SK-N-SH (cell line): Measurements from ENCODE around the gene CYP46A1. TPM values are rescaled to one million over a fixed set of nuclear protein-coding genes. Genes with fewer than 3 reads are reported as not detected.

Source experiments
- CTCF ChIA-PET: fragments of 300-600, 350-600 bp; formaldehyde crosslinking; extraction: SDS; loops from one replicate; lab custom pipeline; 2021; lab: Yijun Ruan, JAX
- POLR2A ChIA-PET: fragments of 350-600 bp; sonication (Branson Sonifier 250); formaldehyde crosslinking; extraction: SDS; loops from one replicate; lab custom pipeline; 2020; ENCODE audit warnings: antibody characterized with exemption, inconsistent platforms; lab: Yijun Ruan, JAX
- DNase-seq: peaks from one replicate; pipeline ENCODE4 v3.0.0; 2012
- H2AFZ ChIP-seq: fragments of 200-600 bp; sonication (generic); 2 replicates; pipeline ENCODE4 v1.8.1; 2016; ENCODE audit warnings: antibody characterized with exemption, mild to moderate bottlenecking, low read depth
- H3F3A ChIP-seq: fragments of 200-600 bp; sonication (generic); replicated peaks from 2 replicates; pipeline ENCODE3; 2016; ENCODE audit warnings: antibody characterized with exemption, mild to moderate bottlenecking; ENCODE audit not compliant: insufficient read depth
- H3K27ac ChIP-seq, 2 experiments: fragments of 200-500 bp in 1 of 2; fragments of 200-600 bp in 1 of 2; sonication (Bioruptor generic) in 1 of 2; sonication (generic), shearing (Covaris generic) in 1 of 2; 2 replicates each; pipeline versions ENCODE4 v1.5.1 to v1.6.1; 2014 to 2016; ENCODE audit warnings: low read depth in 2 of 2, inconsistent platforms in 1 of 2, low read length in 1 of 2, mild to moderate bottlenecking in 1 of 2, mixed read lengths in 1 of 2
- H3K27me3 ChIP-seq: fragments of 200-600 bp; sonication (generic), shearing (Covaris generic); 2 replicates; pipeline ENCODE4 v1.6.1; 2016; ENCODE audit warnings: mixed run types; ENCODE audit not compliant: insufficient read depth
- H3K36me3 ChIP-seq, 2 experiments: fragments of 200-500 bp in 1 of 2; fragments of 200-600 bp in 1 of 2; sonication (Bioruptor generic) in 1 of 2; sonication (generic) in 1 of 2; replicated peaks in 1 of 2; 2 replicates each; pipeline versions ENCODE3 to v1.5.1; 2014 to 2016; ENCODE audit warnings: low read length in 1 of 2, mild to moderate bottlenecking in 1 of 2; ENCODE audit not compliant: insufficient read depth in 2 of 2, control insufficient read depth in 1 of 2
- H3K4me1 ChIP-seq, 2 experiments: fragments of 200-500 bp in 1 of 2; fragments of 200-600 bp in 1 of 2; sonication (Bioruptor generic) in 1 of 2; sonication (generic), shearing (Covaris generic) in 1 of 2; 2 replicates each; pipeline versions ENCODE4 v1.5.1 to v1.6.1; 2014 to 2016; ENCODE audit warnings: low read depth in 1 of 2, low read length in 1 of 2, mixed run types in 1 of 2; ENCODE audit not compliant: insufficient read depth in 2 of 2, control insufficient read depth in 1 of 2
- H3K4me2 ChIP-seq: fragments of 200-600 bp; sonication (generic), shearing (Covaris generic); 2 replicates; pipeline ENCODE4 v1.6.1; 2017; ENCODE audit warnings: mixed run types
- H3K4me3 ChIP-seq, 2 experiments: fragments of 200-500 bp in 1 of 2; fragments of 200-600 bp in 1 of 2; sonication (Bioruptor generic) in 1 of 2; sonication (generic), shearing (Covaris generic) in 1 of 2; 2 replicates each; pipeline versions ENCODE4 v1.5.1 to v1.8.1; 2014 to 2016; ENCODE audit warnings: low read depth in 2 of 2, inconsistent platforms in 1 of 2, low read length in 1 of 2, mild to moderate bottlenecking in 1 of 2, mixed read lengths in 1 of 2, moderate library complexity in 1 of 2
- H3K79me2 ChIP-seq: fragments of 200-600 bp; sonication (generic); 2 replicates; pipeline ENCODE4 v1.8.1; 2017; ENCODE audit warnings: mild to moderate bottlenecking; ENCODE audit not compliant: insufficient read depth
- H3K9ac ChIP-seq: fragments of 200-600 bp; sonication (generic); 2 replicates; pipeline ENCODE4 v1.6.1; 2017; ENCODE audit warnings: mixed run types
- H3K9me2 ChIP-seq: fragments of 200-600 bp; sonication (generic); 2 replicates; pipeline ENCODE4 v1.6.1; 2017; ENCODE audit warnings: mixed run types
- H3K9me3 ChIP-seq: fragments of 200-600 bp; sonication (generic); 2 replicates; pipeline ENCODE4 v1.6.1; 2017; ENCODE audit warnings: mixed run types, mild to moderate bottlenecking, moderate library complexity
- H4K20me1 ChIP-seq: fragments of 200-600 bp; sonication (generic); 2 replicates; pipeline ENCODE4 v1.6.1; 2017; ENCODE audit warnings: mild to moderate bottlenecking, mixed run types; ENCODE audit not compliant: insufficient read depth
- CHD2 ChIP-seq: fragments of 150-350 bp; IDR thresholded peaks from 2 replicates; pipeline ENCODE4 v1.6.1; 2018; ENCODE audit warnings: low read length; ENCODE audit not compliant: partially characterized antibody
- ELF1 ChIP-seq: IDR thresholded peaks from 2 replicates; pipeline ENCODE4 v1.4.0; 2012
- EP300 ChIP-seq, 2 experiments: IDR thresholded peaks; 2 replicates each; pipeline versions ENCODE4 v1.4.0 to v1.6.1; 2012; ENCODE audit warnings: borderline replicate concordance in 1 of 2, low read depth in 1 of 2, low read length in 1 of 2
- FOXM1 ChIP-seq: IDR thresholded peaks from 2 replicates; pipeline ENCODE4 v1.4.0; 2012; ENCODE audit warnings: low read depth, mild to moderate bottlenecking
- GATA2 ChIP-seq: sonication (generic); formaldehyde crosslinking; IDR thresholded peaks from 2 replicates; pipeline ENCODE4 v1.5.0; 2020; ENCODE audit warnings: mild to moderate bottlenecking, missing genetic modification reagents
- JUND ChIP-seq: IDR thresholded peaks from 2 replicates; pipeline ENCODE4 v1.4.0; 2012
- MAX ChIP-seq: IDR thresholded peaks from 2 replicates; pipeline ENCODE4 v1.4.0; 2012; ENCODE audit warnings: low read depth
- MXI1 ChIP-seq: IDR thresholded peaks from 2 replicates; pipeline ENCODE4 v1.6.1; 2012; ENCODE audit warnings: mild to moderate bottlenecking, low read depth, low read length, improper control_type of control experiment
- NFIC ChIP-seq: IDR thresholded peaks from 2 replicates; pipeline ENCODE4 v1.4.0; 2012; ENCODE audit warnings: borderline replicate concordance
- NRF1 ChIP-seq: IDR thresholded peaks from 2 replicates; pipeline ENCODE4 v1.6.1; 2012; ENCODE audit warnings: low read depth, mild to moderate bottlenecking, low read length
- PBX3 ChIP-seq: IDR thresholded peaks from 2 replicates; pipeline ENCODE4; 2012
- RAD21 ChIP-seq: IDR thresholded peaks from 2 replicates; pipeline ENCODE4 v1.6.1; 2012; ENCODE audit warnings: mild to moderate bottlenecking, low read length
- REST ChIP-seq: IDR thresholded peaks from 2 replicates; pipeline ENCODE4 v1.6.1; 2012; ENCODE audit warnings: mild to moderate bottlenecking, low read depth, low read length, moderate library complexity
- RFX5 ChIP-seq: IDR thresholded peaks from 2 replicates; pipeline ENCODE4 v1.6.1; 2012; ENCODE audit warnings: mild to moderate bottlenecking, improper control_type of control experiment, low read length
- RXRA ChIP-seq: IDR thresholded peaks from 2 replicates; pipeline ENCODE4 v1.4.0; 2012; ENCODE audit warnings: low read depth, mild to moderate bottlenecking, borderline replicate concordance
- SIN3A ChIP-seq: IDR thresholded peaks from 2 replicates; pipeline ENCODE4 v1.6.1; 2012; ENCODE audit warnings: low read depth, mild to moderate bottlenecking, low read length, moderate library complexity, borderline replicate concordance
- SMC3 ChIP-seq: IDR thresholded peaks from 2 replicates; pipeline ENCODE4 v1.6.1; 2012; ENCODE audit warnings: low read depth, low read length, improper control_type of control experiment
- TAF1 ChIP-seq: IDR thresholded peaks from 2 replicates; pipeline ENCODE4 v1.6.1; 2012; ENCODE audit warnings: low read depth, mild to moderate bottlenecking, low read length, moderate library complexity, borderline replicate concordance
- TCF12 ChIP-seq: IDR thresholded peaks from 2 replicates; pipeline ENCODE4 v1.4.0; 2012
- TEAD4 ChIP-seq: IDR thresholded peaks from 2 replicates; pipeline ENCODE4 v1.4.0; 2012; ENCODE audit warnings: mild to moderate bottlenecking, borderline replicate concordance; ENCODE audit not compliant: insufficient read depth
- USF1 ChIP-seq: IDR thresholded peaks from 2 replicates; pipeline ENCODE4 v1.4.0; 2012; ENCODE audit warnings: low read depth, borderline replicate concordance
- USF2 ChIP-seq: fragments of 150-350 bp; IDR thresholded peaks from 2 replicates; pipeline ENCODE4 v1.6.1; 2017; ENCODE audit warnings: antibody characterized with exemption, low read length, low read depth, borderline replicate concordance
- WGBS: methylation state at CpG from one replicate; pipeline ENCODE4 v1.1.6; 2017; ENCODE audit warnings: low lambda C conversion rate; 5-methylcytosine and 5-hydroxymethylcytosine counted together
- polyA plus RNA-seq, 3 experiments: library from polyadenylated mRNA; depleted of rRNA; stranded (reverse); fragments of >200 nt; gene quantifications; 2 replicates each; pipeline ENCODE4 v1.2.3, GENCODE V29; 2012

The CYP46A1 gene
- polyA plus RNA-seq, 1 of the 3 experiments (the other 2 are of a cell fraction) = 0.30 TPM

- no peaks in the 10 kb centered on the region for H3K9me3 ChIP-seq
- no peaks in the 10 kb centered on the region for H3K27me3 ChIP-seq
- no peak overlapping the region for H3K9ac ChIP-seq
- DNase-seq = no peak
- no peaks in the 10 kb centered on the region for H4K20me1 ChIP-seq
- ChIA-PET CTCF (no interaction called here), POLR2A (no interaction called here)
- peaks cover 5% of the 10 kb centered on the region for H3F3A ChIP-seq
- H3K4me1 ChIP-seq = no peaks in the 10 kb centered on the region; a peak in 1 of 4 replicates
- no peak overlapping the region for H3K4me3 ChIP-seq
- H3K9me2 ChIP-seq = no peaks in the 10 kb centered on the region
- 70% methylated on average over 7 of the region's 8 CpGs for WGBS
- H3K27ac ChIP-seq = no peak overlapping the region
- H3K4me2 ChIP-seq = no peak overlapping the region
- no peak for TF ChIP-seq MAX
- TF ChIP-seq NFIC = no peak
- no peak for TF ChIP-seq USF1
- no peak for TF ChIP-seq SMC3
- no peak for TF ChIP-seq FOXM1
- TF ChIP-seq USF2 = no peak
- no peak for TF ChIP-seq NRF1
- no peak for TF ChIP-seq GATA2 (CRISPR knock-in tag)
- no peak for TF ChIP-seq RAD21
- TF ChIP-seq TAF1 = no peak
- TF ChIP-seq MXI1 = no peak
- no peak for TF ChIP-seq EP300 (IDR thresholded peaks at IDR 0.05; ENCODE audit: borderline replicate concordance in 1 of 2, low read depth in 1 of 2, low read length in 1 of 2)
- no peak for TF ChIP-seq SIN3A
- no peak for TF ChIP-seq ELF1
- no peak for TF ChIP-seq CHD2
- H2AFZ ChIP-seq = no peak overlapping the region
- H3K79me2 ChIP-seq = no peaks in the 10 kb centered on the region
- no peaks in the 10 kb centered on the region for H3K36me3 ChIP-seq
These were observed 34.9 kb upstream of the CYP46A1 start for GRCh38 chr14:99649219-99649618.

GRCh38 chr14:99649643-99650042, 34.5 kb upstream of the CYP46A1 start:
- ChIA-PET CTCF (no interaction called here), POLR2A (no interaction called here)
- Histone ChIP-seq H3K36me3 (no peaks in the 10 kb centered on the region), H3K79me2 (no peaks in the 10 kb centered on the region), H3K4me1 (no peaks in the 10 kb centered on the region; a peak in 1 of 4 replicates), H3F3A (peaks cover 5% of the 10 kb centered on the region), H3K9ac (no peak overlapping the region), H4K20me1 (no peaks in the 10 kb centered on the region), H3K27ac (no peak overlapping the region), H3K9me2 (no peaks in the 10 kb centered on the region), H3K4me2 (no peak overlapping the region), H3K9me3 (no peaks in the 10 kb centered on the region), H2AFZ (no peak overlapping the region), H3K27me3 (no peaks in the 10 kb centered on the region), H3K4me3 (no peak overlapping the region)
- no peak for DNase-seq
- 93% methylated on average over 6 of the region's 8 CpGs for WGBS
- TF ChIP-seq JUND (no peak), PBX3 (no peak), RXRA (no peak), TCF12 (no peak), EP300 (IDR thresholded peaks at IDR 0.05; ENCODE audit: borderline replicate concordance in 1 of 2, low read depth in 1 of 2, low read length in 1 of 2) (no peak), CHD2 (no peak), TEAD4 (no peak), MXI1 (no peak), RFX5 (no peak), REST (no peak), MAX (no peak)
